22Rv1 (cell line): ENCODE measurements around the gene FRRS1.

Experiments
- H3K27ac ChIP-seq: fragments of 450-650 bp; 2 replicates; pipeline ENCODE4 v1.5.1; 2017
- ZFX ChIP-seq: fragments of 450-650 bp; IDR thresholded peaks from 2 replicates; pipeline ENCODE4 v1.6.1; 2017; ENCODE audit warnings: antibody characterized with exemption, borderline replicate concordance
- TF ChIP-seq, protein P1 (sequence below): fragments of 450-650 bp; IDR thresholded peaks from 2 replicates; pipeline ENCODE4 v1.5.1; 2017; ENCODE audit warnings: mild to moderate bottlenecking

The FRRS1 gene

DNA sequence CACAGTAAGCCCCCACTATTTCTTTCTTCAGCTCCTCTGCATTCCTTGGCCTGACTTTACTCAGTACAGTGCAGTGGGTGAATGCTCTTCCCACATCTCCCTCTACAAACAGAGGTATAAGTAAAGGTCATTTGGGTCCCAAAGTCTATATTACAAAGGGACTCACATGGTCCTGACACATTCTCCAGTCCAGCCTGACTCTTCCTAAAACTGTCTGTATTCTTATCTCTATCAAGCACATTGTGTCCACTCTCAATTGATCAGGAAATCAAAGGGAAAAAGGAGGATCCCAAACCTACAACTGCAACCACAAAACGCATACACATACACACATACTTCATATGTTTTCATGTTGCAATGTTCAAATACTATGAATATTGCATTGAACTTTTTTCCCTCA, 49.4 kb downstream of the FRRS1 start:
- H3K27ac ChIP-seq = no peak overlapping the region
- TF ChIP-seq, protein P1, sequence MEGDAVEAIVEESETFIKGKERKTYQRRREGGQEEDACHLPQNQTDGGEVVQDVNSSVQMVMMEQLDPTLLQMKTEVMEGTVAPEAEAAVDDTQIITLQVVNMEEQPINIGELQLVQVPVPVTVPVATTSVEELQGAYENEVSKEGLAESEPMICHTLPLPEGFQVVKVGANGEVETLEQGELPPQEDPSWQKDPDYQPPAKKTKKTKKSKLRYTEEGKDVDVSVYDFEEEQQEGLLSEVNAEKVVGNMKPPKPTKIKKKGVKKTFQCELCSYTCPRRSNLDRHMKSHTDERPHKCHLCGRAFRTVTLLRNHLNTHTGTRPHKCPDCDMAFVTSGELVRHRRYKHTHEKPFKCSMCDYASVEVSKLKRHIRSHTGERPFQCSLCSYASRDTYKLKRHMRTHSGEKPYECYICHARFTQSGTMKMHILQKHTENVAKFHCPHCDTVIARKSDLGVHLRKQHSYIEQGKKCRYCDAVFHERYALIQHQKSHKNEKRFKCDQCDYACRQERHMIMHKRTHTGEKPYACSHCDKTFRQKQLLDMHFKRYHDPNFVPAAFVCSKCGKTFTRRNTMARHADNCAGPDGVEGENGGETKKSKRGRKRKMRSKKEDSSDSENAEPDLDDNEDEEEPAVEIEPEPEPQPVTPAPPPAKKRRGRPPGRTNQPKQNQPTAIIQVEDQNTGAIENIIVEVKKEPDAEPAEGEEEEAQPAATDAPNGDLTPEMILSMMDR = no peak
- no peak for TF ChIP-seq ZFX

DNA sequence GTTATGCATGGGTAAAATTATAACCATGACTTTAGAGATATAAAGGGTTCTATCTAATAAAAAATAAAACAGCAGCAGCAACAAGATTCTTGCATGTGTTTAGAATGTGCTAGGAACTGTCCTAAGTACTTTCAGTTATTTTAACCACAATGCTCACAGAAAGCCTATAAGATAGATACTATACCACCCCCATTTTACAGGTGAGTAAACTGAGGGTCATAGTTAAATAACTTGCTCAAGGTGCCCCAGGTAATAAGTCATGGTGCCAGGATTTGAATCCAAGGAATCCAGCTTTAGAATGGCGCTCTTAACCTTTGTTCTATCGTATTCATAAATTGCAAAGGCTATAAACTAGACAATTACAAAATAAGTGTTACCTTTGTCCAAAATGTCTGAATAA, 53.4 kb downstream of the FRRS1 start:
- no peak overlapping the region for H3K27ac ChIP-seq
- TF ChIP-seq ZFX = no peak
- TF ChIP-seq, protein P1 = no peak

DNA sequence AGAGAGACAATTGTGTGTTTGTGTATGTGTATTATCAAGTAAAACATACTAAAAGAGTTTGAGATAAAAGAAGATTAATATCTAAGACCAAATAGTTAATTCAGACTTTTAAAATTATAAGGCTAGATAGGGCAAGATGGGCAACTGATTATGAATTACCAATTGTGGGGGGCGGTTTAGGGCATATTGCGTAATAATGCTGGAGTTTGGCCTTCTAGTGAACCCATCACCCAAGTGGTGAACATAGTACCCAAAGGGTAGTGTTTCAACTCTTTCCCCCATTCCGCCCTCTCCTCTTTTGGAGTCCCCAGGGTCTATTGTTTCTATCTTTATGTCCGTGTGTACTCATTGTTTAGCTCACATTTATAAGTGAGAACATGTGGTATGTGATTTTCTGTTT, 55.4 kb downstream of the FRRS1 start:
- no peak overlapping the region for H3K27ac ChIP-seq
- TF ChIP-seq, protein P1 = no peak
- no peak for TF ChIP-seq ZFX

DNA sequence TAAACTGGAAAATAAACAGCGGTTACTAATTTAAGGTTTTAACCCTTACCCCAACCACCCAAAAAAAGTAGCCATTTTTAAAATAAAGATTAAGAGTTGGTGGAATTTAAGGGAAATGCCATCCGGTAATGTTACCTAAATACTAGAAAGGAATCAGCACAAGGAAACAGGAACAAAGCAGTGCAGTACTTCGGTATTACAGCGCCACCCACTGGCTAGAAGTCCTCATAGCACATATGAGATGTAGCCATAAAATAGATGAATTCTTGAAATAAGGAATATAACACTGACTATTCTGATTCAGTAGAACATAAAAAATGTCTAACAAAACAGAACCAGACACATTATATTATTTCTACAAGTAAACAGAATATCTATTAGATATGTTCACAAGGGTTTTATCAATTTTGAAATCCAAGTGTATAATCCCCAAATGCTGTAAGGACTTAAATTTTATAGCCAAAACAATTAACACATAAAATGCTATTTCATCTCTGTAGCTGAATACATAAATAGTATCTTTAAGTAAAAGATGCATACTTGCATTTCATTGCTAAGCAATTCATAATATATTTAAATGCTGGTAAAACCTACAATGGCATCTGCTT, 58.8 kb downstream of the FRRS1 start:
- H3K27ac ChIP-seq = no peak overlapping the region
- no peak for TF ChIP-seq ZFX
- TF ChIP-seq, protein P1 = peak; percentile 91

DNA sequence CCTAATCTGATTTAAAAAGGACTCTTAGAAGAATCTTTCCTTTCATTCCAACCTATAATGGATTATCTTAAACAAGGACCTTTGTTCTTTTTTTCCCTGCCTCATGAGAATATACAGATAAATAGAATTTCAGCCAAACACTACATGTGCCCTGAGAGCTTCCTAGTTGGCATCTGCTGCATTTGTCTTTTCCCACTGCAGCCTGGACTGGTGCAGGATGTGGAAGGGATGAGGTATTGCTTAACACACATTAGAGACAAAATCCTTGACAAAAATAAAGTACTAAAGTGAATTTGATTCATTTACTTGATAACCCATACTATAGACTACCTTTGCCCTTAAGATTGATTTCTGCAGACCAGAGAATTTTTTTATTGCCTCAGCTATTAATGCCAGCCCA, 61.0 kb downstream of the FRRS1 start:
- H3K27ac ChIP-seq = no peak overlapping the region
- TF ChIP-seq, protein P1 = no peak
- no peak for TF ChIP-seq ZFX

DNA sequence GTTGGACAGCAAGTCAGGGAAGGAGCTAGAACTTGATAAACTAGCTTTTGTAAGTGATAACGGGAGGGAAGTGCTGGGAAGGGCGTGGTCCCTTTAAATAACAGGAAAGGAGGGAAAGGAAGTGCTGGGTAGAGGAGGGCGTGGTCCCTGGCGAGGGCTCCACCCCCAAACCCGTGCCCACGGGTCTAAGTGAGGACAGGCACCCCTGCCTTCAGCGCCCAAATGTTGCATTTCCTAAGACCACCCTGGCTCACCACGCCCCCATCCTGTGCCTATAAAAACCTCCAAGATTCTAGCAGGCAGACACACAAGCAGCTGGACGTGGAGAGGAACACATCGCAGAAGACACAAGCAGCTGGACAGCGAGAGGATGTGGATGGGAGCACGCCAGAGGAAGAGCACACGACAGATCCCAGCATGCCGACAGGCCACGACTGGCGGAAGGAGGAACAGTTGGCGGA, 62.0 kb downstream of the FRRS1 start:
- TF ChIP-seq, protein P1 = no peak
- no peak for TF ChIP-seq ZFX
- H3K27ac ChIP-seq = no peak overlapping the region

DNA sequence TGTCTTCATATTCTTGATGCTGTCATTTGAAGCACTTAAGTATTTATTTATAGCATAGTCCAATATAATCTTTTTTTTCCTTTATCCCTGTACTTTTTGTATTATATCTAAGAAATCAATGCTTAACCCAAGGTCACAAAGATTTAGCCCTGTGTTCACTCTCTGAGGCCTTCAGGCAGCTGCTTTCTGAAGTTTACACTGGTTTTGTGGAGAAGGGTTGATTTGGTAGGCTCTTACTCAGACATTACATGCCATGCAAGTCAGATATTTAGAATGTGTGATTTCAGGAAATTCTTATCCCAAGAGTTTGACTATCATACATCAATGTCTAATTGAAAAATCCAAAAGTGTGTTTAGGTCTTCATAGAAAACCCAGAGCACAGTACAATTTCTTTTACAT, 64.2 kb downstream of the FRRS1 start:
- no peak for TF ChIP-seq ZFX
- TF ChIP-seq, protein P1 = no peak
- H3K27ac ChIP-seq = no peak overlapping the region
